HG03520 (cell line): Measurements from ENCODE around the gene PRTN3.
"Not testable (repeated sequence)": the region's sequence is repeated elsewhere in the genome, so short reads cannot be mapped to it uniquely, and the experiment has no call there.

ENCODE experiments used
- ATAC-seq: cut with Tn5 transposase; IDR thresholded peaks from one replicate; pipeline ENCODE4 v1.9.1; 2021; ENCODE audit warnings: mild to moderate bottlenecking, moderate library complexity; ENCODE audit not compliant: unreplicated experiment

PRTN3 gene

GRCh38 chr19:877992-878660 is 37.3 kb downstream of the PRTN3 start:
- ATAC-seq: not testable (repeated sequence)

GRCh38 chr19:878751-879561 is 38.2 kb downstream of the PRTN3 start:
- not testable (repeated sequence) for ATAC-seq

GRCh38 chr19:879711-880438 is 39.1 kb downstream of the PRTN3 start:
- ATAC-seq: no peak

- no peak for ATAC-seq
Measured at GRCh38 chr19:881385-882071, 40.7 kb downstream of the PRTN3 start.

GRCh38 chr19:882871-883497 is 42.2 kb downstream of the PRTN3 start:
- no peak for ATAC-seq

GRCh38 chr19:883661-884211 is 42.9 kb downstream of the PRTN3 start:
- ATAC-seq: no peak

- no peak for ATAC-seq
Measured at GRCh38 chr19:884420-885211, 43.8 kb downstream of the PRTN3 start.

GRCh38 chr19:885536-886224 is 44.9 kb downstream of the PRTN3 start:
- no peak for ATAC-seq

- no peak for ATAC-seq
Measured at GRCh38 chr19:887072-887471, 46.3 kb downstream of the PRTN3 start.

GRCh38 chr19:887599-887998 is 46.8 kb downstream of the PRTN3 start:
- no peak for ATAC-seq

GRCh38 chr19:888581-889385 is 48.0 kb downstream of the PRTN3 start:
- ATAC-seq: no peak

- ATAC-seq: no peak
Measured at GRCh38 chr19:889662-890295, 49.0 kb downstream of the PRTN3 start.

GRCh38 chr19:890831-891230 is 50.0 kb downstream of the PRTN3 start:
- ATAC-seq: no peak

GRCh38 chr19:891421-892200 is 50.8 kb downstream of the PRTN3 start:
- not testable (repeated sequence) for ATAC-seq

- ATAC-seq: no peak
Measured at GRCh38 chr19:892243-892893, 51.6 kb downstream of the PRTN3 start.
